Activated CD4-positive, alpha-beta T cell treated with anti-CD3 and anti-CD28 coated beads for 48 hours (primary cell): ENCODE measurements around the gene RAB40B.
"Not testable (repeated sequence)": the region's sequence is repeated elsewhere in the genome, so short reads cannot be mapped to it uniquely, and the experiment has no call there.

Source experiments
- DNase-seq: peaks from one replicate; pipeline ENCODE4 v3.0.0-alpha.2; 2020

The RAB40B gene

DNA sequence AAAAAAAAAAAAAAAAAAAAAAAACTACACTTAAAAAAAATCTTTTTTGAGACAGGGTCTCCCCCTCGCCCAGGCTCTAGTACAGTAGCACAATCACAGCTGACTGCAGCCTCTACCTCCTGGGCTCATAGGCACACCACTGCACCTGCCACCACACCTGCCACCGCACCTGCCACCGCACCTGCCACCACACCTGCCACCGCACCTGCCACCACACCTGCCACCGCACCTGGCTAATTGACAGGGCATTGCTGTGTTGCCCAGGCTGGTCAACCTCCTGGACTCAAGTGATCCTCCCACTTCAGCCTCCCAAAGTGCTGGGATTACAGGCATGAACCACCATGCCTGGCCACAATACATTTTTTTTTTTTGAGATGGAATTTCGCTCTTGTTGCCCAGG, 32.6 kb downstream of the RAB40B start:
- DNase-seq, result no peak

DNA sequence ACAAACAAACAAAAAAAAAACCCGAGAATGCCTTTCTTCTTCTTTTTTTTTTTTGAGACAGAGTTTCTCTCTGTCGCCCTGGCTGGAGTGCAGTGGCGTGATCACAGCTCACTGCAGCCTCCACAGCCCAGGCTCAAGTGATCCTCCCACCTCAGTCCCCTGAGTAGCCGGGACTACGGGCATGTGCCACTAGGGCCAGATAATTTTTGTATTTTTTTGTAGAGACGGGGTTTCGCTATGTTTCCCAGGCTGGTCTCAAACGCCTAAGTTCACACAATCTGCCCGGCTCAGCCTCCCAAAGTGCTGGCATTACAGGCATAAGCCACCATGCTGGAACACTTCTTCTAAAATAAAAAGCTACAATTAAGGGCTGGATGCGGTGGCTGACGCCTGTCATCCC, 33.3 kb downstream of the RAB40B start:
- DNase-seq, result no peak

DNA sequence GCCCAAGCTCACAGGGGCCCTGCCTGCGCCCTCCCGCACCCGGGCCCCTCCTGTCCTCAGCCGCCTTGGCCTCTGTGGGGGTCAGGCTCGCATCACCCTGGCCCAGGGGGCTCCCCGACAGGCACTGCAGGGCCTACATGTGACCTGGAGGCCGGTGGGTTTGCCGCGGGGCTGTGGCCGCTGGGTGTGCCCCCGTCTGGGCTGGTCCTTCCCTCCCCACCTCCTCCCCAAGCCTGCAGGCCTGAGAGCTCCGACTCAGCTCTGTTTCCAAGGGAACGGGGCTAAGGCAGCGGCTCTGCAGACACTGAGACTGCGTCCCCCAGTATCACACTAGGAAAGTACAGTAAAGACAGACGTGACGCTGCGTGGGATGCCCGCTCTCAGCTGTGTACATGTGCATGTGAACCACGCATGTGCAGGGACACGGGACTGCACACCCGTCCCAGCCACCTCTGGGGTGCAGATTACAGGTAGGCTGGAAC, 33.8 kb downstream of the RAB40B start:
- DNase-seq, result no peak

DNA sequence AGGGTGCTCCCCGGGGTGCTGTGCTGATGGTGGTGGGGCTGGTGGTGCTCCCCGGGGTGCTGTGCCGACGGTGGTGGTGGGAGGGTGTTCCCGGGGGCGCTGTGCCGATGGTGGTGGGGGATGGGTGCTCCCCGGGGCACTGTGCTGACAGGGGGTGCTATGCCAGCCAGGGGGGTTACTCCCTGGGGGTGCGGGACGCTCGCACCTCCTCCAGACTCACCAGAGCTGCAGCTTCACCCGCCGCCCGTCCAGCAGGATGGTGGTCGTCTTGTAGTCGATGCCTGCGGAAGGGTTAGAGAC, 34.3 kb downstream of the RAB40B start:
- DNase-seq, result no peak

DNA sequence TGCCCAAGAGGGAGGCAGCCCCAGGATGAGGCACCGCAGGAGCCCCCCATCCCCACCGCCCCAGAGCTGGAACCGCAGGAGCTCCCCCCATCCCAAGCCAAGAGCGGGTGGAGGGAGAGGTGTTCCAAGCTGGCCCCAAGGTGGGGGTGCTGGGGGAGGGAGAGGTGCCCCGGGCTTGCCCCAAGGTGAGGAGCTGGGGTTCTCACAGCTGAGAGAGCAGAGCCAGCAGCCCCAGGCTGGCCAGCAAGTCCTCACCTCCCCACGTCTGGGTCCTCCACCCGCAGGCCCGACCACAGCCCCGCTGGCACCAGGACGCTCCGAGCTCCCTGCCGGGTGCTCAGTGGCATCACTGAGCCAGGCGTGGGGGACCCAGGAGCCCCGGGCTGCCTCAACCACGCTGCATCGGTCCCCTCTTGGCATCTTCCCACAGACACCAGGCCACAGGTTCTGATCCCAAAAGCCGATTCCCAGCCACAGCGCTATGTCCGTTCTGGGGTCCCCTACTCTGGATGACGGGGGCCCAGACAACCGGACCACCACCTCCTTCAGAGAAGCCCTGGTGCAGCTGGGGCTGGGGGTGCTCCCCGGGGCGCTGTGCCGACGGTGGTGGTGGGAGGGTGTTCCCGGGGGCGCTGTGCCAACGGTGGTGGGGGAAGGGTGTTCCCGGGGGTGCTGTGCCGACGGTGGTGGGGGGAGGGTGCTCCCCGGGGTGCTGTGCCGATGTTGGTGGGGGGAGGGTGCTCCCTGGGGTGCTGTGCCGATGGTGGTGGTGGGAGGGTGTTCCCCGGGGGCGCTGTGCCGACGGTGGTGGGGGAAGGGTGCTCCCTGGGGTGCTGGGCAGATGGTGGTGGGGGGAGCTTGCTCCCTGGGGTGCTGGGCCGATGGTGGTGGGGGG, 34.9 kb downstream of the RAB40B start:
- DNase-seq, result no peak

DNA sequence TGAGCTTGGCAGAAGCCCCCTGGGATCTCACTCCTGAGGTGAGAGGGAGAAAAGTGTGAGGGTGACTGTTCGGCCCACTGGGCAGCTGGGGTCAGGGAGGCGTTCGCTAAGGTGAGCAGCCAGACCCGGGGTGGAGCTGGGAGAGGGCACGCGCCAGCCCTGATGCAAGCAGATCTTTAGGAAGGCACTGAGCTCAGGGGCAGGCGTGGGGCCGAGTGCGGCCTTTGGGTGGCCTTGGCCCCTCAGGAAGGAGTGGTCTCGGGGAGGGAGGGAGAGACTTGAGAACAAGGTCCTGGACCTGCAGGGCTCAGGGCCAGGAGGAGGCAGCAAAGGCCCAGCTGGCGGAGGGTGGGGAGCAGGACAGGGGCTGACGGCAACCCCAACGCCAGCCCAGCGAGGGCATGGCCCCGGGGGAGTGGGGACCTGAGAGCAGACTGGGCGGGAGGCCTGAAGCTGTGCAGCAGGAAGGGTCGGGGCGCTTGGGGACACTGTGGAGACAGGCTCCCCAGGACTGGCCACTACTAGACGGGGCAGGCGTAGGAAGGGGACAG, 35.7 kb downstream of the RAB40B start:
- DNase-seq, result no peak

DNA sequence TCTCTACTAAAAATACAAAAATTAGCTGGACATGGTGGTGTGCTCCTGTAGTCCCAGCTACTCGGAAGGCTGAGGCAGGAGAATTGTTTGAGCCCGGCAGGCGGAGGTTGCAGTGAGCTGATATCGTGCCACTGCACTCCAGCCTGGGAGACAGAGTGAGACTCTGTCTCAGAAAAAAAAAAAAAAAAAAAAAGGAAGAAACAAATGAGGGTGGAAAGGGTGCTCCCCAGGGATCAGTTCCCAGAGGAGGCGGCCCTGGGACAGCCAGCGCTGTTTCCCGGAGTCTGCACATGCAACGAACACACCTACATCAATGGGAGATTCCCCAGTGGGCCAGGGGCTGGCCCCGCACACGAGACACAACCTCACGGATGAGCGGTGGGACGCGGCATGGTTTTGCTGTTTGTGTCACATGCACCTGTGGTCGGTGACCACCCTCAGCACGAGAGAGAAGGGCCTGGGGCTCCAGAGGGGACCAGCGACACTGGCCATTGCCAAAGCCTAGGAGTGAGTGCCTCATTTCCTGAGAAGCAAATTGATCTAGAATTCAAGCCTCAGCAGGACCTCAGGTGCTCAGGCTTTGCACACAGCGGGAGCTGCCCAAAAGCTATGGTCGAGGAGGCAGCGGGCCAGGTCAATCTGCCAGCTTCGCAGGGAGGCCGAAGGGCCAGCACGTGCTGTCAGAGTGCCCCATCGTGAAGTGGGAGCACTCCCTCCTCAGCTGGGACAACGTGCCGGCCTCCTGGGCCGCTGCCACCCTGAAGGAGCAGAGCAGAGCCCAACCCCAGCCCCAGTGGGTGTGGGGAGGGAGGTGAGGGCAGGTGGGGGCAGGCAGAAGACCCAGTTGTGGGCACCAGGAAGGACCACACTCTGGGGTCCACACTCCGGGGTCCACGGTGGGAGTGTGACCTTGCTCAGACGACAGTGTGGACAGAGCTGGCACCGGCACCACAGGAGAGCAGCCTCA, 36.5 kb downstream of the RAB40B start:
- DNase-seq, result no peak

DNA sequence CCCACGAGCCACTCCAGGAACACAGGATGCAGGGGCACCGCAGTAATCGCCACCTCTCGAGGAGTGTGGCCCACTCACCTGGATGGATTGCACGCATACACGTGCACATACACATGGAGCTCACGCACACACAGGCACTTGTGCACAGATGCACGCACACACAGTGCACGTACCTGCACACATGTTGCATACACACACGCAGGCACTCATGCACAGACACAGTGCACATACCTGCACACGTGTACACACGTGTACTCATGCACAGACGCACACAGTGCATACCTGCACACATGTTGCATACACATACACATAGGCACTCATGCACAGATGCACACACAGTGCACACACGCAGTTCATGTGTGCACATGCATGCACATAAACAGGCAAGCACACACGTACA, 38.6 kb downstream of the RAB40B start:
- no peak for DNase-seq

DNA sequence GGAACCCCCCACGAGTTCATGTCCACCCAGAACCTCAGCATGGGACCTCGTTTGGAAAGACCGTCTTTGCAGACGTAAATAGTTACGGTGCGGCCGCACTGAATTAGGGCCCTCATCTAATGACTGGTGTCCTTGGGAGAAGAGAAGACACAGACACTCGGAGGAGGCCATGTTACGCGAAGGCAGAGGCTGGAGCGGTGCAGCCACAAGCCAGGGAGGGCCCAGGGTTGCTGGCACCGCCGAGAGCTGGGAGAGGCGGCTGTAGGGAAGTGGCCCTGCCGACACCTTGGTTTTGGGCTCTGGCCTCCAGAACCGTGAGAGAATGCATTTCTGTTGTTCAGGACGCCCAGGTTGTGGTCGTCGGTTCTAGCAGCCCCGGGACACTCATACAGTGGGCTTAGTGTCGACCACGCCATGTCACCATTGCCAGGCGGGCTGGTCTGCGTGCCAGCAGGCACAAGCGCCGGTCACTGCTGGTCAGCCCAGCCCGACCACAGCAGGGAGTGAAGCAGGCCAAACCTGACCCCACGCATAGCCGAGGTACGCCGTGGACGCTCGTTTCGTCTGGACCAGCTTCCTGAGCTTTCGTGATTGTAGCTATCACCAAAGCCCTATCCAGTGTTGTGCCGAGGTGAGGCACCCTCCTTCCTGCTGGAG, 39.6 kb downstream of the RAB40B start:
- no peak for DNase-seq

DNA sequence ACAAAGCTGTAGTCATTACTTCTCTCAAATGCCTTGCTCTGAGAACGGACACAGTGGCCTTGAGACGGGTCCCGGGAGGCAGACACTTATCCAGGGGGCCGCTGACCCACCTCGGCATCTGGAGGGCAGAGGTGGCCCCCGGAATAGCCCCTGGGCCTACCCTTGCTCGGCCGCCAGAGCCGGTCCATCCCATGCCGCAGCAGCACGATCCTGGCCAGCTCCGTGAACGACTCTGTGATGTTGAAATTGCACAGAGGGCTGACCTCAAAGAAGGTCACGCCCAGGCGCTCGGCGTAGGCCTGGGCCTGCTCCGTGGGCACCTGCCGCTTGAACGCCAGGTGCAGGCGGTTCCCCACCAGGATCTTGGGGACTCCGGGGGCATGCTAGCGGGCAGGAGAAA, 40.2 kb downstream of the RAB40B start:
- no peak for DNase-seq

DNA sequence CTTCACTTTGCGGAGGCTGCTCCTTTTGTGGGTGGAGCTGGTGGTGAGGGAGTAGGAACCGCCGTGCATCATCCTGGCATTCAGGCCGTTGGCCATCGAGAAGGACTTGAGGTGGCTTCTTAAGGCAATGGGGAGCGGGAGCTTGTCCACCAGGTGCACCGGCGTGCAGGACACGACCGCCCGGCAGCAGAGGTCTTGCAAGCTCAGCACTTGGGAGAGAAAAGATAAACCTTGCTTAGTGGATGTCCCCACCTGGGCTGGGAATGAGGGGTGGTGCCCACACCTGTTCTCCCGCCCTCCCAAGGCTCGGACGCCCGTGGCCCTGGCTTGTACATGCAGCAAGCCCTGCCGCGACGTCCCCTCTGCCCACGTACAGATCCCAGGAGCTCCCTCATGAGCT, 40.6 kb downstream of the RAB40B start:
- DNase-seq, result no peak

DNA sequence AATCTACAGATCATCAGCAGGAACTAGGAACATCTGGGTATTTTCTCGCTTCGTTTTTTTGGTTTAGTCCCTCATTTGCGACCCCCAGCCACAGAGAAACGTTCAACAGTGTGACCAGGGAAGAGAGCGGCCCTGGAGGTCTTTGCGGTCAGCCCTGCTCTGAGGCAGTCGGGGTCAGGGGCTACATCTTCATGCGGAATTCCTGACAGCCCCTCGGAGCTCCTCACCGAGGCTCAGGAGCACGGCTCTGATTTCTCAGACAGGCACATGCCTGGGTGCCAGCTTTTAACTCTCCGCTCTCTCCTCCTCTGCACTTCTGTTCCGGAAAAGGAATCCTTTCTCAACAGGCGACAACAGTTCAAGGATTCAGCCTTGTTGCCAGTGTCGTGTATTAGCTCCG, 42.2 kb downstream of the RAB40B start:
- DNase-seq, result no peak

DNA sequence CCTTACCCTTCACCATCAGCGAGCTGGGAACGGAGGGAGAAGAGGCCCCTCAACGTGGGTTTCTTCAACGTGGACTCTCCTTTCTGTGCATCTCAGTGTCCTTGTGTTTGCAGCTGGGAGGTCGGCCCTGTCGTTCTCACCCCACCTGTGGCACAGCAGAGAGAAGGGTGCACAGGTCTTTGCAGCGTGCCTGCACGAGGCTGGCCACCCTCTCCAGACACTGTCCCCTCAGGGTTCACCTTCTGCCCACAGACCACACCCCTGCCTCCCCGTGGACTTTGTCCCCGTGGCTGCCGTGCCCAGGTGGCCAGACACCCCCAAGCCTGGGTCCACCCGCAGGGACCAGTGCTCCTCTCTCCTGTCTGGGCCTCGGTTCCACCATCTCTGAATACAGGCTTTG, 43.0 kb downstream of the RAB40B start:
- no peak for DNase-seq

DNA sequence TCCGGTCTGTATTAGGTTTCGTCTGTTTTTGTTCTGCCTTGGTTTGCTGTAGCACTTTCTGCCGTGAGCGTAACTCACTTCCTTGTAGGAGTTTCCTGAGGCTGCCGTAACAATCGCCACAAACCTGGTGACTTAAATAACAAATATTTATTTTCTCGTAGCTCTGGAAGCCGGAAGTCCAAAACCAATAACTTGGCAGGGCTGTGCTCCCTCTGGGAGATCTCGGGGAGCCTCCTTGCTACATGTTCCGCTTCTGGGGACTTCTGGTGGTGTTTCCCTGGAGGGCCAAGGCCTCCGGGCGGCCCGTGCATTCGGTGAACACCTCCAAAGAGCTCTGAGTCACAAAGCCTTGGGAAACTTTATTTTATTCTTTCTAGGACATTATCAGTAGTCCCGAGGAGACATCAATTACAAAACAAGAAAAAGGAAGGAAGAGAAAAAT, 43.4 kb downstream of the RAB40B start:
- no peak for DNase-seq

DNA sequence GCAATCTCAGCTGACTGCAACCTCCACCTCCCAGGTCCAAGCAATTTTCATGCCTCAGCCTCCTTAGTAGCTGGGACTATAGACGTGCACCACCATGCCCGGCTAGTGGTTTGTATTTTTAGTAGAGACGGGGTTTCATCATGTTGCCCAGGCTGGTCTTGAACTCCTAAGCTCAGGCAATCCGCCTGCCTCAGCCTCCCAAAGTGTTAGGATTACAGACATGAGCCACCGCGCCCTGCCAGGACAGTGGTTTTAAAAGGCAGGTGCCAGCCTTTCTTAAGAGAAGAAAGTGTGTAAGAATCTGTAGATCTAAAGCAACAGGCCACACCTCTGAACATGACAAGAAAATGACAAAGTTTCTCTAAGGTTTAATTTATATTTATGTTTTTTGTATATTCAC, 43.9 kb downstream of the RAB40B start:
- not testable (repeated sequence) for DNase-seq

DNA sequence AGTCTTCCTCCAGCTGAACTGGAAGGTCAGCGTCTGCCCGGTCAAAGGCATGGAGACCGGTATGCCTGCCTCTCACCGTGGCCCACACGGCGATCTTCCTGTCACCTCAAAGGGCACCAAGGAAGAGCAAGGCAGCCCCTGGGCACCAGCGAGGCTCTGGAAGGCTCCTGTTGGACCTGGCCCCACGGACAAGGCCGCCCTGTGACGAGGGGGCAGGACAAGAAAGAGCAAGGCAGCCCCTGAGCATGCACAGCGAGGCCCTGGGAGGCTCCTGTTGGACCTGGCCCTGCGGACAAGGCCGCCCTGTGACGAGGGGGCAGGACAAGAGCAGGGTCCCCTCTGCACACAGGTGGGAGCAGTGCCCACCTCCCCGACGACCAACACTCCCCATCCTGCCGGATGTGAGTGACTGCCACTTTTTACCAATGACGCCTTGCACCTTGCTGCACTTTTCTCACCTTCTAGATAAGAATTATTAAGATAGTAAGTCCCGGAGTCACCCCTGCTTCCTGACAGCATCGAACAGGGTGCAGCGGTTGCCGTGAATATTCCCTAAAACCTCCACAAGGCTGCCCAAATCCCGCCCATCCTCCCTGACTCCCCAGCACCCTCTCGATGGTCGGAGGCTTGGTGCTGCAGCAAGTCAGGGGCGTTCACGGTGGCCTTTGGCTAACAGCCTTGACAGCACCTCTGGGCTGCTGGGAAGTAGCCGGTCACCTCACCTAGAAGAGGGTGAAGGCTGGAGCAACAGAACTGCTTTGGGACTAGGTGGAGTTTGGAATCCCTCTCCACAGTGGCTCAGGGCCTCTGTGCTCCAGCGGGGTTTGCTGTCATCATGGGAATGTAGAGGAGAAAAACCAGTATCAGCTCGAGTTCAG, 44.6 kb downstream of the RAB40B start:
- DNase-seq, result no peak

DNA sequence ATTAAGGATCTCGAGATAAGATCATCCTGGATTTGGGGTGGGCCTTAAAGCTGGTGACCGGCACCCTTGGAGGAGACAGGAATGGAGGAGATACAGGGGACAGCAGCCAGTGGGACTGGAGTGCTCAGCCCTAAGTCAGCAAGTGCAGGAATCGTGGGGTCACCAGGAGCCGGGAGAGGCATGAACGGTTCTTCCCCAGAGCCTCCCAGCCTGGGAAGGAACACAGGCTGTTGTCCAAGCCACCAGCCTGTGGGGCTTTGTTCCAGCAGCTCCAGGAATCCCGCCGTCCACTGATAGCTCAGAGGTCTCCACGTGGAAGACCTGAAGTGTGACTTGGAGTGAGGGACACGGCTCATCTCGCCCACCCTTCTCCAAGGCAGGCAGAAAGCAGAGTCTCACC, 47.8 kb downstream of the RAB40B start:
- no peak for DNase-seq

DNA sequence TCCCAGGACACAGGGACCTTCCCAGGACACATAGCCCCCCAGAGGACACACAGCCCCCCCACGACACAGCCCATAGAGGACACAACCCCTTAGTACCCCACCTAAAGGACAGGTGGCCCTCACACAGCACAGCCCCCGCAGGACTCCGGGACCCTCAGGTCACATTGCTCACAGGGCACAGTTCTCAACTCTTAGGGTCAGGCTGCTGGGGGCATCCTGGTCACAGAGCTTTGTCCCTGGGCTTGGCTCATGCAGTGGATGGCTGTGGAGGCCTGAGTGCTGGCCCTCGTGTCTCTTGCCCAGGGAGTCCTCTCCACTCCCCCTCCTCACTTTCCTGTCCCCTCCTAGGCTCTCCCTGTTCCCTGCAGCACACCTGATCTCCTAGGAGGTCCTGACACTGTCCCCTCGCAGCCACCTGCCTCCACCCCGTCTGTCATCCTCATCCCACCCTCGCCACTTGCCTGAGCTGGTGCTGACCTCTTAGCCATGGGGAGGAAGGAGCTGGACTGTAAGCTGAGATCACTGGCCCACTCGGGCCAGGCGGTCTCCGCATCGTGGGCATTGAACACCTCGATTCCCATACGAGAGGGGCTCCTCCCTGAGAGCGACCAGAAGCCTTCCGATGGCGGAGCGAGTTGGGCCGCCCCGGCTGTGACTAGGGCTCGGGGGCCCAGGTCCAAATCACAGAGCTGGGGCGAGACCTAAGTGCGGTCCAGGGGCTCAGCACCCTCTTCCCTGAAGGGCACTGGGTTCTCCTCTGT, 48.8 kb downstream of the RAB40B start:
- no peak for DNase-seq

DNA sequence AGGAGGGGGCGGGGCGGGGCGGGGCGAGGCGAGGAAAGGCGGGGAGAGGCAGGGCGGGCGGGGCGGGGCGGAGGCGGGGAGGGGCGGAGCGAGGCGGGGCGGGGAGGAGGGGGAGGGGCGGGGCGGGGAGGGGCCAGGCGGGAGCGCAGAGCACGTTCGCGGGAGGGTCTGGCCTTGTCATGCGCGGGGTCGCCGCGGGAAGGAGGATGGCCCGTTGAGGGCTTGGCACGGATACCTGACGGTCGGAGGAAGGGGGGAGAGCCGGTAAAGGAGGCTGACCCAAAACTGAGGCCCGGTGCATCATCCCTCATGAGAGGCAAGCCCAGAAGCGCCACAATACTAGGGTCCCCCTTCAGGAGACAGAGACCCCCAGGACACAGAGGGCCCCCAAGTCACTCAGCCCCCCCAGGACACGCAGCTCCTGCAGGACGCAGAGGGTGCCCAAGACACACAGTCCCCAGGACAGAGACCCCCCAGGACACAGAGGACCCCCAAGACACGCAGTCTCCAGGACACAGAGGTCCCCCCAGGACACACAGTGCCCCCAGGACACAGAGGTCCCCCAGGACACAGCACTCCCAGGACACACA, 49.7 kb downstream of the RAB40B start:
- DNase-seq, result no peak

DNA sequence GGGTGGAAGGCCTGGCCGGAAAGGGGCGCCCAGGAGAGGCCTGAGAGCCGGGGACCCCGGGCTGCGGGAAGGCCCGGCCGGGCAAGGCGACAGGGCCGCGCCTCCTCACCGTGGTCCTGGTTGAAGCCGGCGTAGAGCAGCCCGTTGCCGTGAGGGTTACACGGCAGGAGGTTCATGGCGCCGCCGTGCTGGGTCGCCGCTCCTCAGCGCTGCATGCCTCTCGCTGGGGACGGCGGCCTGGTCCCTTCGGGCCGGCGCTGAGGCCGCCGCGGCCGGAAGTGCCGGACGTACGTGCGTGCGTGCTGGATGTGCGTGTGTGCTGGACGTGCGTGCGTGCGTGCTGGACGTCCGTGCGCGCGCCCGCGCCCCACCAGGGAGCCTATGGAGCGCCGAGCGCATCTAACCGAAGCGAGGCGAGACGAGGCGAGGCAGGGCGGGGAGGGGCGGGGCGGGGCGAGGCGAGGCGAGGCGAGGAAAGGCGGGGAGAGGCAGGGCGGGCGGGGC, 50.3 kb downstream of the RAB40B start, which contains the start of gene WDR45B:
TSS of gene WDR45B (minus strand) at position 280 of the 504 bp plus-strand sequence. CDS start at position 176, 104 bp downstream.
- peak; percentile 94 for DNase-seq
